K562 (cell line): ENCODE measurements around the gene SAMD13. TPM values are rescaled to one million over a fixed set of nuclear protein-coding genes. Genes with fewer than 3 reads are reported as not detected.

Experiments used
- CCNT2 ChIP-seq: IDR thresholded peaks from 2 replicates; pipeline ENCODE4 v1.6.1; 2011; ENCODE audit warnings: borderline replicate concordance, low read depth, mild to moderate bottlenecking, moderate library complexity, mixed read lengths, low read length; ENCODE audit not compliant: insufficient read length; ENCODE audit errors: extremely low read depth
- CHD2 ChIP-seq: IDR thresholded peaks from 2 replicates; pipeline ENCODE4 v1.6.1; 2011; ENCODE audit warnings: low read depth, low read length
- ETV5 ChIP-seq: sonication (generic); formaldehyde crosslinking; IDR thresholded peaks from 2 replicates; pipeline ENCODE4 v1.4.0; 2020; ENCODE audit warnings: low read depth, mild to moderate bottlenecking, missing genetic modification reagents
- GABPA ChIP-seq: fragments of 200-800 bp; sonication (Bioruptor generic); conservative IDR thresholded peaks from 2 replicates; pipeline ENCODE4 v1.6.1; 2016; ENCODE audit warnings: low read depth, missing genetic modification characterization, missing compliant biosample characterization
- KDM5B ChIP-seq: fragments of 200-600 bp; sonication (generic); IDR thresholded peaks from 2 replicates; pipeline ENCODE4 v1.6.1; 2012; ENCODE audit warnings: low read depth, mild to moderate bottlenecking, moderate library complexity, low read length, control low read depth, inconsistent platforms; ENCODE audit not compliant: insufficient replicate concordance
- MBD2 ChIP-seq: sonication (generic); IDR thresholded peaks from 2 replicates; pipeline ENCODE4 v1.6.1; 2016; ENCODE audit warnings: low read depth, borderline replicate concordance
- MCM3 ChIP-seq: fragments of 450-650 bp; IDR thresholded peaks from 2 replicates; pipeline ENCODE4 v1.6.1; 2016
- NR4A1 ChIP-seq, 2 experiments: fragments of 250-450 bp in 1 of 2; fragments of 450-650 bp in 1 of 2; sonication (Bioruptor Pico) in 1 of 2; IDR thresholded peaks; 2 replicates each; pipeline versions ENCODE4 v1.4.0 to v1.6.1; 2016 to 2020; ENCODE audit warnings: mild to moderate bottlenecking in 2 of 2, missing compliant biosample characterization in 1 of 2, missing genetic modification characterization in 1 of 2, moderate library complexity in 1 of 2
- NRF1 ChIP-seq, 2 experiments: fragments of 450-650 bp; IDR thresholded peaks in 1 of 2; conservative IDR thresholded peaks in 1 of 2; 2 replicates each; pipeline ENCODE4 v1.6.1; 2014; ENCODE audit warnings: mild to moderate bottlenecking in 2 of 2
- POLR2B ChIP-seq: fragments of 450-650 bp; IDR thresholded peaks from 2 replicates; pipeline ENCODE4 v1.6.1; 2018; ENCODE audit warnings: low read depth; ENCODE audit not compliant: partially characterized antibody
- POU5F1 ChIP-seq: fragments of 150-350 bp; IDR thresholded peaks from 2 replicates; pipeline ENCODE4 v1.6.1; 2014; ENCODE audit warnings: borderline replicate concordance, low read length, low read depth, mild to moderate bottlenecking; ENCODE audit not compliant: partially characterized antibody
- RB1 ChIP-seq: fragments of 450-650 bp; IDR thresholded peaks from 2 replicates; pipeline ENCODE4 v1.6.1; 2017; ENCODE audit warnings: low read depth, mild to moderate bottlenecking
- RBM15 ChIP-seq: fragments of 200-400 bp; formaldehyde crosslinking; IDR thresholded peaks from 2 replicates; pipeline ENCODE4 v1.6.1; 2018; ENCODE audit warnings: mild to moderate bottlenecking, low read length, moderate library complexity; ENCODE audit not compliant: insufficient read depth
- SPI1 ChIP-seq: IDR thresholded peaks from 2 replicates; pipeline ENCODE4 v1.6.1; 2011; ENCODE audit warnings: low read depth, low read length, control low read depth, borderline replicate concordance
- TCFL5 ChIP-seq: fragments of 250-450 bp; sonication (Bioruptor Pico); conservative IDR thresholded peaks from 2 replicates; pipeline ENCODE4 v1.6.1; 2021; ENCODE audit warnings: mild to moderate bottlenecking, moderate library complexity, matching md5 sums
- ZNF133 ChIP-seq: fragments of 250-450 bp; sonication (Bioruptor Pico); IDR thresholded peaks from 2 replicates; pipeline ENCODE4 v1.4.0; 2020; ENCODE audit warnings: mild to moderate bottlenecking
- ZNF263 ChIP-seq: sonication (generic); formaldehyde crosslinking; IDR thresholded peaks from 2 replicates; pipeline ENCODE4 v1.8.0; 2022; ENCODE audit warnings: mild to moderate bottlenecking, missing genetic modification reagents, borderline replicate concordance
- polyA plus RNA-seq, 8 experiments: library from polyadenylated mRNA; depleted of rRNA in 4 of 8; stranded (reverse) in 5 of 8; unstranded in 3 of 8; fragments of >200 nt; fragmentation: Nextera tagmentation in 2 of 8; fragmentation: Illumina TruSeq in 1 of 8; extraction: Ambion mirVana in 2 of 8; extraction: Trizol in 1 of 8; gene quantifications; 2 replicates each; pipeline versions ENCODE4 v1.2.1 to v1.2.3, GENCODE V29; 2011 to 2014; ENCODE audit warnings: inconsistent platforms in 1 of 8, missing spikeins in 1 of 8
- total RNA-seq, 7 experiments: library from RNA; depleted of rRNA in 6 of 7; stranded (reverse); fragments of >200 nt in 6 of 7; fragmentation: Illumina TruSeq in 2 of 7; extraction: Trizol in 2 of 7; gene quantifications; 2 replicates each; pipeline versions ENCODE4 v1.2.1 to v1.2.3, GENCODE V29; 2011 to 2021; ENCODE audit warnings: low replicate concordance in 1 of 7
- TF ChIP-seq, protein P1 (sequence below): sonication (generic); formaldehyde crosslinking; IDR thresholded peaks from 2 replicates; pipeline ENCODE4 v1.4.0; 2020; ENCODE audit warnings: mild to moderate bottlenecking, missing genetic modification reagents
- TF ChIP-seq, protein P2 (sequence below): sonication (generic); formaldehyde crosslinking; IDR thresholded peaks from 2 replicates; pipeline ENCODE4 v1.5.0; 2020; ENCODE audit warnings: missing genetic modification reagents
- TF ChIP-seq, protein P3 (sequence below): sonication (generic); formaldehyde crosslinking; IDR thresholded peaks from 2 replicates; pipeline ENCODE4 v1.8.1; 2022; ENCODE audit warnings: missing genetic modification reagents
- TF ChIP-seq, protein P4 (sequence below): sonication (generic); formaldehyde crosslinking; IDR thresholded peaks from 2 replicates; pipeline ENCODE4 v1.8.0; 2023; ENCODE audit warnings: mild to moderate bottlenecking, missing genetic modification reagents

SAMD13 gene
- total and polyA plus RNA-seq, 9 of the 15 experiments (the other 6 are each of a cell fraction or from before 2014, with no cell fraction given): 0.78 to 2.7 (median 1.00) TPM

DNA sequence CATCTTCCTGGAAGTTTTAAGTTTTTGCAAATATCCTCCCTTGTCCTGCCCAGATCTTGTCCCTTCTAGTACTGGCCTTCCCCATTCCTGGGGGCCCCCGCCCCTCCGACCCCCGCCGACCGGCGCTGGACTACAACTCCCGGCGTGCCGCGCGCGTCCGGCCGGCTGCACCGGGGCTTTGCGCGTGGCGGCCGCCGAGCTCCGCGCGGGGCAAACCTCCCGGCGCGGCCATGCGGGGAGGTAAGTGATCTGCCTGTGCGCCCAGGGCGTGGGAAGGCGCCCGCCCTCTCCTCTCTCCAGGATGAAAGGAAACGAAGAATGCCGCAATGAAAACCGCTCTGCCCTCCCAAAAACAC, 3.2 kb upstream of the SAMD13 start (continued):
- TF ChIP-seq CCNT2: peak; percentile 34
- peak; percentile 72 for TF ChIP-seq RB1
- TF ChIP-seq SPI1: 0 out of 2 replicates have a peak, but pooled peaks have one; percentile 19
- TF ChIP-seq POU5F1: no peak
- TF ChIP-seq CHD2: peak; percentile 3; the same call in 1 of the 2 replicates
- TF ChIP-seq NRF1 (conservative IDR thresholded peaks at IDR 0.05 in 1 of 2, IDR thresholded peaks at IDR 0.05 in 1 of 2): peak in 1 of 2 experiments; percentile 64; a peak in 3 of 4 replicates
- peak; percentile 46; the same call in 1 of the 2 replicates for TF ChIP-seq MBD2
- TF ChIP-seq RBM15: no peak
- no peak for TF ChIP-seq ZNF133 (CRISPR knock-in tag)
- TF ChIP-seq, protein P1, sequence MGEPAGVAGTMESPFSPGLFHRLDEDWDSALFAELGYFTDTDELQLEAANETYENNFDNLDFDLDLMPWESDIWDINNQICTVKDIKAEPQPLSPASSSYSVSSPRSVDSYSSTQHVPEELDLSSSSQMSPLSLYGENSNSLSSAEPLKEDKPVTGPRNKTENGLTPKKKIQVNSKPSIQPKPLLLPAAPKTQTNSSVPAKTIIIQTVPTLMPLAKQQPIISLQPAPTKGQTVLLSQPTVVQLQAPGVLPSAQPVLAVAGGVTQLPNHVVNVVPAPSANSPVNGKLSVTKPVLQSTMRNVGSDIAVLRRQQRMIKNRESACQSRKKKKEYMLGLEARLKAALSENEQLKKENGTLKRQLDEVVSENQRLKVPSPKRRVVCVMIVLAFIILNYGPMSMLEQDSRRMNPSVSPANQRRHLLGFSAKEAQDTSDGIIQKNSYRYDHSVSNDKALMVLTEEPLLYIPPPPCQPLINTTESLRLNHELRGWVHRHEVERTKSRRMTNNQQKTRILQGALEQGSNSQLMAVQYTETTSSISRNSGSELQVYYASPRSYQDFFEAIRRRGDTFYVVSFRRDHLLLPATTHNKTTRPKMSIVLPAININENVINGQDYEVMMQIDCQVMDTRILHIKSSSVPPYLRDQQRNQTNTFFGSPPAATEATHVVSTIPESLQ (CRISPR knock-in tag): no peak
- TF ChIP-seq, protein P2, sequence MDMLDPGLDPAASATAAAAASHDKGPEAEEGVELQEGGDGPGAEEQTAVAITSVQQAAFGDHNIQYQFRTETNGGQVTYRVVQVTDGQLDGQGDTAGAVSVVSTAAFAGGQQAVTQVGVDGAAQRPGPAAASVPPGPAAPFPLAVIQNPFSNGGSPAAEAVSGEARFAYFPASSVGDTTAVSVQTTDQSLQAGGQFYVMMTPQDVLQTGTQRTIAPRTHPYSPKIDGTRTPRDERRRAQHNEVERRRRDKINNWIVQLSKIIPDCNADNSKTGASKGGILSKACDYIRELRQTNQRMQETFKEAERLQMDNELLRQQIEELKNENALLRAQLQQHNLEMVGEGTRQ (CRISPR knock-in tag): no peak
- TF ChIP-seq, protein P3, sequence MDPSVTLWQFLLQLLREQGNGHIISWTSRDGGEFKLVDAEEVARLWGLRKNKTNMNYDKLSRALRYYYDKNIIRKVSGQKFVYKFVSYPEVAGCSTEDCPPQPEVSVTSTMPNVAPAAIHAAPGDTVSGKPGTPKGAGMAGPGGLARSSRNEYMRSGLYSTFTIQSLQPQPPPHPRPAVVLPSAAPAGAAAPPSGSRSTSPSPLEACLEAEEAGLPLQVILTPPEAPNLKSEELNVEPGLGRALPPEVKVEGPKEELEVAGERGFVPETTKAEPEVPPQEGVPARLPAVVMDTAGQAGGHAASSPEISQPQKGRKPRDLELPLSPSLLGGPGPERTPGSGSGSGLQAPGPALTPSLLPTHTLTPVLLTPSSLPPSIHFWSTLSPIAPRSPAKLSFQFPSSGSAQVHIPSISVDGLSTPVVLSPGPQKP (CRISPR knock-in tag): no peak
- TF ChIP-seq ETV5 (CRISPR knock-in tag): peak; percentile 32; the same call in 1 of the 2 replicates
- TF ChIP-seq NR4A1 (CRISPR knock-in tag; IDR thresholded peaks at IDR 0.05): no peak
- no peak for TF ChIP-seq NR4A1 (tag; IDR thresholded peaks at IDR 0.05)
- TF ChIP-seq KDM5B: peak; percentile 56
- TF ChIP-seq, protein P4, sequence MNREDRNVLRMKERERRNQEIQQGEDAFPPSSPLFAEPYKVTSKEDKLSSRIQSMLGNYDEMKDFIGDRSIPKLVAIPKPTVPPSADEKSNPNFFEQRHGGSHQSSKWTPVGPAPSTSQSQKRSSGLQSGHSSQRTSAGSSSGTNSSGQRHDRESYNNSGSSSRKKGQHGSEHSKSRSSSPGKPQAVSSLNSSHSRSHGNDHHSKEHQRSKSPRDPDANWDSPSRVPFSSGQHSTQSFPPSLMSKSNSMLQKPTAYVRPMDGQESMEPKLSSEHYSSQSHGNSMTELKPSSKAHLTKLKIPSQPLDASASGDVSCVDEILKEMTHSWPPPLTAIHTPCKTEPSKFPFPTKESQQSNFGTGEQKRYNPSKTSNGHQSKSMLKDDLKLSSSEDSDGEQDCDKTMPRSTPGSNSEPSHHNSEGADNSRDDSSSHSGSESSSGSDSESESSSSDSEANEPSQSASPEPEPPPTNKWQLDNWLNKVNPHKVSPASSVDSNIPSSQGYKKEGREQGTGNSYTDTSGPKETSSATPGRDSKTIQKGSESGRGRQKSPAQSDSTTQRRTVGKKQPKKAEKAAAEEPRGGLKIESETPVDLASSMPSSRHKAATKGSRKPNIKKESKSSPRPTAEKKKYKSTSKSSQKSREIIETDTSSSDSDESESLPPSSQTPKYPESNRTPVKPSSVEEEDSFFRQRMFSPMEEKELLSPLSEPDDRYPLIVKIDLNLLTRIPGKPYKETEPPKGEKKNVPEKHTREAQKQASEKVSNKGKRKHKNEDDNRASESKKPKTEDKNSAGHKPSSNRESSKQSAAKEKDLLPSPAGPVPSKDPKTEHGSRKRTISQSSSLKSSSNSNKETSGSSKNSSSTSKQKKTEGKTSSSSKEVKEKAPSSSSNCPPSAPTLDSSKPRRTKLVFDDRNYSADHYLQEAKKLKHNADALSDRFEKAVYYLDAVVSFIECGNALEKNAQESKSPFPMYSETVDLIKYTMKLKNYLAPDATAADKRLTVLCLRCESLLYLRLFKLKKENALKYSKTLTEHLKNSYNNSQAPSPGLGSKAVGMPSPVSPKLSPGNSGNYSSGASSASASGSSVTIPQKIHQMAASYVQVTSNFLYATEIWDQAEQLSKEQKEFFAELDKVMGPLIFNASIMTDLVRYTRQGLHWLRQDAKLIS (CRISPR knock-in tag): no peak
- TF ChIP-seq MCM3: no peak
- no peak for TF ChIP-seq TCFL5
- peak; percentile 58 for TF ChIP-seq POLR2B
- no peak for TF ChIP-seq ZNF263
- TF ChIP-seq GABPA: peak; percentile 70
